C4-2B (cell line): ENCODE data around the gene NEDD4.
"Not testable (repeated sequence)": the region's sequence is repeated elsewhere in the genome, so short reads cannot be mapped to it uniquely, and the experiment has no call there.

Experiments
- H3K27ac ChIP-seq: fragments of 450-650 bp; 2 replicates; pipeline ENCODE4 v1.5.1; 2017
- ZFX ChIP-seq: fragments of 450-650 bp; IDR thresholded peaks from 2 replicates; pipeline ENCODE4 v1.6.1; 2017
- TF ChIP-seq, protein P1 (sequence below): fragments of 450-650 bp; conservative IDR thresholded peaks from 2 replicates; pipeline ENCODE4 v1.5.1; 2017; ENCODE audit warnings: mild to moderate bottlenecking

Gene NEDD4

GRCh38 chr15:55873024-55873720 is 120.2 kb downstream of the NEDD4 start:
- no peak overlapping the region for H3K27ac ChIP-seq
- TF ChIP-seq ZFX = no peak

- no peak overlapping the region for H3K27ac ChIP-seq
- no peak for TF ChIP-seq ZFX
- TF ChIP-seq, protein P1, sequence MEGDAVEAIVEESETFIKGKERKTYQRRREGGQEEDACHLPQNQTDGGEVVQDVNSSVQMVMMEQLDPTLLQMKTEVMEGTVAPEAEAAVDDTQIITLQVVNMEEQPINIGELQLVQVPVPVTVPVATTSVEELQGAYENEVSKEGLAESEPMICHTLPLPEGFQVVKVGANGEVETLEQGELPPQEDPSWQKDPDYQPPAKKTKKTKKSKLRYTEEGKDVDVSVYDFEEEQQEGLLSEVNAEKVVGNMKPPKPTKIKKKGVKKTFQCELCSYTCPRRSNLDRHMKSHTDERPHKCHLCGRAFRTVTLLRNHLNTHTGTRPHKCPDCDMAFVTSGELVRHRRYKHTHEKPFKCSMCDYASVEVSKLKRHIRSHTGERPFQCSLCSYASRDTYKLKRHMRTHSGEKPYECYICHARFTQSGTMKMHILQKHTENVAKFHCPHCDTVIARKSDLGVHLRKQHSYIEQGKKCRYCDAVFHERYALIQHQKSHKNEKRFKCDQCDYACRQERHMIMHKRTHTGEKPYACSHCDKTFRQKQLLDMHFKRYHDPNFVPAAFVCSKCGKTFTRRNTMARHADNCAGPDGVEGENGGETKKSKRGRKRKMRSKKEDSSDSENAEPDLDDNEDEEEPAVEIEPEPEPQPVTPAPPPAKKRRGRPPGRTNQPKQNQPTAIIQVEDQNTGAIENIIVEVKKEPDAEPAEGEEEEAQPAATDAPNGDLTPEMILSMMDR = no peak
Observed at GRCh38 chr15:55872471-55872870, 120.9 kb downstream of the NEDD4 start.

DNA sequence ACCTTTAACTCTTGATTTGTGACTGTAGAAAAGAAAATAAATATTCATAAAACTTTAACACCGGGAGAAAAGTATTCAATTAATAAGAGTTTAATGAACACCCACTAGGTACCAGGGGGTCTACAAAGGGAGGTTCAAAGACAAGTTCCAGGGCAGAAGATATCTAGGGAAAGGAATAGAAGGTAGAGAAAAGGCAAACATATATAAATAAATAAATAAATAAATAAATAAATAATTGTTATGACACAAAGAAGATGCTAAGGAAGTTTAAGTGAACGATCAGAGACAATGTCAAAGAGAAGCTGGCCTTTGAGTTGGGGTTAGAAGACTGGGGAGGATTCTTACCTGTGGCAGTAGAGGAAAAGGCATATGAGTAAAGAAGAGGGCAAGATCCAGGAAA is 123.8 kb downstream of the NEDD4 start:
- H3K27ac ChIP-seq = no peak overlapping the region
- TF ChIP-seq, protein P1 = no peak
- no peak for TF ChIP-seq ZFX

DNA sequence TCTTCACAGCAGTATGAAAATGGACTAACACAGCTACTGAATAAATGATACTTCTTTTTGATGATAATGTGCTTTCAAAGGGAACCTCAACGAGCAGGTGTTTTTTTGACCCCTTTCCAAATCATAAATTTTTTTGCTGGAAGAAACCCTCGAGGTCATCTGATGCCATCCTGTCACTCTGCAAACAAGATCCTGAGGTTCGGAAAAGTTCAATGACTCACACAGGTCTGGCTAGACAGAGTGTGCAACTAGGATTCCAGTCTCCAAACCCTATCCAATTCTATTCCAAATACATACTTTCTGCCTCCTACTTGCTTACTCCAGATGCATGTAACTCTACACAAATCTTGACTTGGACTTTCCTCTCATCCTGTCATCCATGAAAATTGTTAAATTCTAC is 124.7 kb downstream of the NEDD4 start:
- TF ChIP-seq, protein P1 = no peak
- TF ChIP-seq ZFX = no peak
- H3K27ac ChIP-seq = no peak overlapping the region

DNA sequence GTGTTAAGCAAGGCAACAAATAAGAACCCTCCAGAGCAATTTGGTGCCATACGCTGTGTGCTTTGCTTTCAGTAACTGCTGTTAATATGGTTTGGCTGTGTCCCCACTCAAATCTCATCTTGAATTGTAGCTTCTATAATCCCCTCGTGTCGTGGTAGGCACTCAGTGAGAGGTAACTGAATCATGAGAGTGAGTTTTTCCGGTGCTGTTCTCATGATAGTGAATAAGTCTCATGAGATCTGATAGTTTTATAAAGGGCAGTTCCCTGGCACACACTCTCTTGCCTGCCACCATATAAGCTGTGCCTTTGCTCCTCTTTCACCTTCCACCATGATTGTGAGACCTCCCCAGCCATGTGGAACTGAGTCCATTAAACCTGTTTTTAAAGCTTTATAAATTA is 125.1 kb downstream of the NEDD4 start:
- H3K27ac ChIP-seq = not testable (repeated sequence)

DNA sequence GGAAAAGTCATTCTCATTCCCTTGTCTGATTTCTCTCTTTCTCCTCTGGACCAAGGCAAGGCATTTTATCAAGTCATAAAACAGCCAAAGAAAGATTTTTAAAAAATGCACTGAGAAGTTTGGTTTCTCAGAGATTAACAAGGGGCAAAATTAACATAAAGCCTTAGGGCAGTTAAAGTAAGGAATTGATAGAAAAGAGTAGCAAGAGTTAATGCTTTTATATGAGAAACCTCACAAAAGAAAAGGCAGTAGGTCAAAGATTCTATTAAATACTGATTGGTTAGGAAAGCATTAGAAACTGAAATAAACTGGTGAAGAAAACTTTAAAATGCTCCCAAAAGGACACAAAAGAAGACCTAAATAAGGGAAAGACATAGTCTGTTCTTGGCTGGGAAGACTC is 129.5 kb downstream of the NEDD4 start:
- no peak for TF ChIP-seq ZFX
- TF ChIP-seq, protein P1 = no peak
- no peak overlapping the region for H3K27ac ChIP-seq

DNA sequence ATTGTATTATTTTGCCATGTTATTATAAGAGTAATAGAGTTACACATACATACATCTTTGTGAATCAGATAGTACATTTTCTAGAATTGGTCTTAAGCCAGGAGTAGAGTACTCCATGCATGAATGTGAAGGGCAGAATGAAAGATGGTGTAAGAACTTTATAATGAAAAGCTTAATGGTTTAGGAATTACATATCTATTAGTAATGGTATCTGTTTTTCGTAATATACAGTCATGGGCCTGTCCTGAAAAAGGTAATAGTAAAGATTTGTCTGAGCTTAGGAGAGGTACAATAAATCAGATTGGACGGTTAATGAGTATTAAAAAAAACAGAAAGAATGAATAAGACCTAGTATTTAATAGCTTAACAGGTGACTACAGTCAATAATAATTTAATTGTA is 132.3 kb downstream of the NEDD4 start:
- TF ChIP-seq ZFX = no peak
- TF ChIP-seq, protein P1 = no peak
- no peak overlapping the region for H3K27ac ChIP-seq

DNA sequence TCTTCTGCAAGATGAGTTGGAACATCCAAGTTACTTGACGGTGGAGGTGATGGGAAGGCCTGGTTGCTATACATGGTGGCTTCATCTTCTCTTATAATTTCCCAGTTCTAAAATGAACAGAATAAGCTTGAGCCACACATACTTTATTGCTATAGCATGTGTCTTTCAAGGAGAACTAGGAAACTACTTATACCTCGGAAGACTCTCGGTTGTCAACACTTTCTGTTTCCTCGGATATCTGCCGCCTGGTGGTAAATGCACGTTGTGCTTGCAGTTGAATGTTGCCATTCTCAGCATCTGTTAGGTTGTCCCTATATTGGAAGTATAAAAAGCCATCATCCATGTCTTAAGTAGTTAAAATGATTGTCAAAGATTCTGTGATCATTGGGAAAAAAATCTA is 132.9 kb downstream of the NEDD4 start:
- TF ChIP-seq, protein P1 = no peak; the same call in 1 of the 2 replicates
- TF ChIP-seq ZFX = no peak
- no peak overlapping the region for H3K27ac ChIP-seq
